Colonic mucosa (tissue), 4 donors: ENCODE measurements around the gene PSENEN. TPM values are rescaled to one million over a fixed set of nuclear protein-coding genes. Genes with fewer than 3 reads are reported as not detected.

Experiments
- DNase-seq: peaks from one replicate; pipeline ENCODE4 v3.0.0-alpha.2; 2020
- H3K27ac ChIP-seq: fragments of 200-600 bp; one replicate; pipeline ENCODE4 v1.8.0; 2021
- H3K27me3 ChIP-seq: fragments of 200-600 bp; one replicate; pipeline ENCODE4 v1.8.0; 2021
- H3K36me3 ChIP-seq: fragments of 200-600 bp; one replicate; pipeline ENCODE4 v1.8.0; 2021
- H3K4me1 ChIP-seq: fragments of 200-600 bp; one replicate; pipeline ENCODE4 v1.8.0; 2021; ENCODE audit warnings: mild to moderate bottlenecking
- H3K4me3 ChIP-seq: fragments of 200-600 bp; one replicate; pipeline ENCODE4 v1.8.0; 2021
- H3K9ac ChIP-seq, 2 donors: one replicate each; pipeline ENCODE4 v1.7.0; 2013; ENCODE audit warnings: control low read depth in 2 of 2, low read depth in 2 of 2, low read length in 2 of 2
- H3K9me3 ChIP-seq: fragments of 200-600 bp; one replicate; pipeline ENCODE4 v1.8.0; 2021
- intact Hi-C: fragments of 100-400 bp; cut with DNase I; formaldehyde crosslinking; loops from one replicate; pipeline ENCODE4 v1.14.1; 2022
- total RNA-seq, 2 donors: library from RNA; stranded (reverse); fragmentation: NEBNext Ultra II Directional in 1 of 2; extraction: Animal tissue kit (Norgen Biotek cat#: 25700) in 1 of 2; gene quantifications; one replicate each; pipeline ENCODE4 v1.2.1, GENCODE V29; 2021
- TF ChIP-seq, protein P1 (sequence below): fragments of 200-600 bp; IDR thresholded peaks from one replicate; pipeline ENCODE4 v1.8.0; 2022; ENCODE audit warnings: antibody characterized with exemption, mild to moderate bottlenecking
- donor health status: healthy.
- donor health status: DM: no; HTN: no; CAD: no.
- donor health status: DM: no; HTN: no; CAD: no.

The PSENEN gene
- total RNA-seq, 2 donors from 2014 or later, result 73.8 to 87.4 TPM

DNA sequence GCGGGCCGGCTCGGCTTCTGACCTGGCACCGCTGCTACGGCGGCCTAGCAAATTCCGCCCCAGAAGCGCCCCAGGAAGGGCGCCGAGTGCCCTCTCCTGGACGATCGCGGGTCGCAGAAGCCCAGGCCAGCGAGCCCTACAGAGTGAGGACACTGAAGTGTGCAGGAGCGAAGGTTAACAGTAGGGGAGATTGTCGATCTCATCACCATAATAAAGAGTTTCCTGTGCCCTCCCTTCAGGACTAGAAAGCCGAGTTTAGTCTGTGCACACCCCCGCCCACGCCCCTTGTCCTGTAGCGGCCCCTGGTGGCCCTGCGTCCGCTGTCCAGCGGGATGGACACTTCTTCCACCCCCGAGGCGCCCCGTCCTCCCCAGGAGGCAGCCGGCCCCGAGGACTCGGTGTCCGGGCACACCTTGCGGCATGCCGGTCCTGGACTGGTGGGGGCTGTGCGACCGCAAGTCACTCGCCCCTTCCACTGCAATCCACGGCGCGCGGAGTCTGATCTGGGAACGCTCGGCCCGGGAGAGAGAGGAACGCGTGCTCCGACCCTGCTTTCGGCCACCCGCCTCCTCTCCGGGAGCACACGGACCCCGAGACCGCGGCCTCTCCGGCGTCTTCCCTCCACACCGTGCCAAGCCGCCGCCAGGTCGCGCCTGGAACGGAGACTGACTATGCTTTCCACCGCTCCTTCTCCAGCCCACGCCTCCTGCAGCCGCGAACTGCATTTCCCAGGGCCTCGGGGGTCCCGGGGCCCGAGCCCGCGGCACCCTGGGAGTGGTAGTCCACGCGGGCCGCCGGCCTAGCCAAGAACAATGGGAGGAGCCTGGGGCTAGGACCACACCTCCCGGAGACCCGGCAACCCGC is 28.4 kb upstream of the PSENEN start:
- TF ChIP-seq, protein P1, sequence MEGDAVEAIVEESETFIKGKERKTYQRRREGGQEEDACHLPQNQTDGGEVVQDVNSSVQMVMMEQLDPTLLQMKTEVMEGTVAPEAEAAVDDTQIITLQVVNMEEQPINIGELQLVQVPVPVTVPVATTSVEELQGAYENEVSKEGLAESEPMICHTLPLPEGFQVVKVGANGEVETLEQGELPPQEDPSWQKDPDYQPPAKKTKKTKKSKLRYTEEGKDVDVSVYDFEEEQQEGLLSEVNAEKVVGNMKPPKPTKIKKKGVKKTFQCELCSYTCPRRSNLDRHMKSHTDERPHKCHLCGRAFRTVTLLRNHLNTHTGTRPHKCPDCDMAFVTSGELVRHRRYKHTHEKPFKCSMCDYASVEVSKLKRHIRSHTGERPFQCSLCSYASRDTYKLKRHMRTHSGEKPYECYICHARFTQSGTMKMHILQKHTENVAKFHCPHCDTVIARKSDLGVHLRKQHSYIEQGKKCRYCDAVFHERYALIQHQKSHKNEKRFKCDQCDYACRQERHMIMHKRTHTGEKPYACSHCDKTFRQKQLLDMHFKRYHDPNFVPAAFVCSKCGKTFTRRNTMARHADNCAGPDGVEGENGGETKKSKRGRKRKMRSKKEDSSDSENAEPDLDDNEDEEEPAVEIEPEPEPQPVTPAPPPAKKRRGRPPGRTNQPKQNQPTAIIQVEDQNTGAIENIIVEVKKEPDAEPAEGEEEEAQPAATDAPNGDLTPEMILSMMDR, result peak; percentile 91
- Histone ChIP-seq H3K27ac (peak overlapping the region; percentile 96), H3K9me3 (no peaks in the 10 kb centered on the region), H3K9ac (peak overlapping the region; percentile 46 to 88), H3K4me3 (peak overlapping the region; percentile 77), H3K4me1 (peaks cover 18% of the 10 kb centered on the region), H3K27me3 (no peaks in the 10 kb centered on the region), H3K36me3 (no peaks in the 10 kb centered on the region)
- intact Hi-C loops, result loop anchor here (2.0 kb wide), 1 partner anchor 22 kb away; no protein-coding TSS in a partner anchor
- peak; percentile 94 for DNase-seq

DNA sequence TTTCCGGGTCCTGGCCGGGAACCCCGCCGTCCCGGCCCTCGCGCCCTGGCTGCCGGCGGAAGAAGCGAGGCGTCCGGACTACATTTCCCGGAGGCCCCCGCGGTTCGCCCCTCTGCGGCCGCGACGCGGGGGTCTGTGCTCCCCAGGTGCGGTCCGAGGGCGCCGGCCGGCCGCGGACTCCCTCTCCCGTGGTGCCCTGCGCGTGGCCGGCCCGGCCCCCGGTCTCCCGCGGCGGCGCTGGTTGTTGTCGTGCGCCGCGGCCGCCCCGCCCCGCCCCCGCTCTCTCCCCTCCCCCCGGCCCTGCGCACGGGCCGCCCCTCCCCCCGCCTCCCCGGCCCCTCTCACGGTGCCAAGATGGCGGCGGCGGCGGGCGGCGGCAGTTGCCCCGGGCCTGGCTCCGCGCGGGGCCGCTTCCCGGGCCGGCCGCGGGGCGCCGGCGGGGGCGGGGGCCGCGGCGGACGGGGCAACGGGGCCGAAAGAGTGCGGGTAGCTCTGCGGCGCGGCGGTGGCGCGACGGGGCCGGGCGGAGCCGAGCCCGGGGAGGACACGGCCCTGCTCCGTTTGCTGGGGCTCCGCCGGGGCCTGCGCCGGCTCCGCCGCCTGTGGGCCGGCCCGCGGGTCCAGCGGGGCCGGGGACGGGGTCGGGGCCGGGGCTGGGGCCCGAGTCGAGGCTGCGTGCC is 27.6 kb upstream of the PSENEN start, which contains the start of gene KMT2B:
Gene KMT2B, plus strand, starts transcription at position 339 of the 680 bp plus-strand sequence. Its CDS starts 16 bp downstream, at position 355.
- Histone ChIP-seq H3K9ac (peak within 1 kb of the TSS; percentile 66 to 88), H3K27ac (peak within 1 kb of the TSS; percentile 96), H3K4me3 (peak within 1 kb of the TSS; percentile 95), H3K36me3 (peaks cover 6% of the 10 kb centered on the region), H3K4me1 (peaks cover 18% of the 10 kb centered on the region), H3K27me3 (no peaks in the 10 kb centered on the region), H3K9me3 (no peaks in the 10 kb centered on the region)
- intact Hi-C loops, result loop anchor here (2.0 kb wide), 1 partner anchor 23 kb away; no protein-coding TSS in a partner anchor
- TF ChIP-seq, protein P1, result no peak
- no peak for DNase-seq

DNA sequence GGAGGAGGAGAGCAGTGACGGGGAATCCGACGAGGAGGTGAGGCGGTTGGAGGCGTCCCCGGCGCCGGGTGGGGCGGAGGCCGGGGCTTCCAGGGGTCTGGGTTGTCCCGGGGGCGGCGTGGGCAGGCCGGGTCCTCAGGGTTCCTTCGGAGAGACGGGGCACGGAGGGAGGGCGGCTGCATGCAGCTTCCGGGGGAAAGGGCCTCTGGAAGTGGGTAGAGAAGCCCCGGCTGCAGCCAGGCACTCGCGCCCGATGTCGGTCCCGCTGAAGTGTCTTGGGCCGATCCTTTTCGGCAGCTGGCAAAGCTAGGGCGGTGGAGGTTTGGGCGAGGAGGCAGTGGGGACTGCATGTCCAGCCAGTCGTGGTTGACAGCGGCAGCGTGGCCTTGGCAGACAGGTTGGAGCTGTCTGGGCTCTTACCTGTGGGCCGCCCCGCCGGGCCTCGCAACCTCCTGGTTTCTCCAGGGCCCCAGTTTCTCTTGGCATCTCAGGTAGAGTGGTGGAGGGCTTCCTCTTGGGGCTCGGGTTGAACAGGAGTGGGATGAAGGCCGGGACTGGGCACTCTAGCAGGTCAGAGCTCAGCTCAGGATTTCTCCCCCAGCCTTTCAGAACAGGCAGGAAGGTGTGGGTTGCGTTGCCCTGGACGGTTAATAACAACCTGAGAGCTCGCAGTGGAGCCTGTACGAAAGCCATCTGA is 27.0 kb upstream of the PSENEN start:
- Histone ChIP-seq H3K9ac (peak overlapping the region; percentile 66 to 88), H3K9me3 (no peaks in the 10 kb centered on the region), H3K27ac (peak overlapping the region; percentile 57), H3K4me1 (peaks cover 18% of the 10 kb centered on the region), H3K27me3 (no peaks in the 10 kb centered on the region), H3K4me3 (peak overlapping the region; percentile 95), H3K36me3 (peaks cover 8% of the 10 kb centered on the region)
- intact Hi-C loops, result no loop called here
- DNase-seq, result peak; percentile 42
- TF ChIP-seq, protein P1, result no peak

DNA sequence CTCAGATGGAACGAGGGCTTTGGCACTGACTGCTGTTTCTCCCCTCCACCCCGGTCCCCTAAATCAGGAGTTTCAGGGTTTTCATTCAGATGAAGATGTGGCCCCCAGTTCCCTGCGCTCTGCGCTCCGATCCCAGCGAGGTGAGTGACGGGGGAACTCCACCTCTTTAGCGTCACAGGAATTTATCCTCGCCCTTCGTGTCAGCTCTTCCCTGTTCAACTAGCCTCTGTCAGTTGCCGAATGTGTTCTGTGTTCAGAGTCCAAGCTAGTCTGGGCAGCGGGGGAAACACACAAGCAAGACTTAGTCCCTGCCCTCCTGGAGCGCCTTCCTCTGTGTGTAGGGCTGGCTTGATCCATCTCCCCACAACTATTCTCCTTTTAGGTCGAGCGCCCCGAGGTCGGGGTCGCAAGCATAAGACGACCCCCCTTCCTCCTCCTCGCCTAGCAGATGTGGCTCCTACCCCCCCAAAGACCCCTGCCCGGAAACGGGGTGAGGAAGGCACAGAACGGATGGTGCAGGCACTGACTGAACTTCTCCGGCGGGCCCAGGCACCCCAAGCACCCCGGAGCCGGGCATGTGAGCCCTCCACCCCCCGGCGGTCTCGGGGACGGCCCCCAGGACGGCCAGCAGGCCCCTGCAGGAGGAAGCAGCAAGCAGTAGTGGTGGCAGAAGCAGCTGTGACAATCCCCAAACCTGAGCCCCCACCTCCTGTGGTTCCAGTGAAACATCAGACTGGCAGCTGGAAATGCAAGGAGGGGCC is 25.9 kb upstream of the PSENEN start:
- H3K4me3 ChIP-seq, result peak overlapping the region; percentile 95
- intact Hi-C loops, result no loop called here
- H3K36me3 ChIP-seq, result peaks cover 9% of the 10 kb centered on the region
- H3K9me3 ChIP-seq, result no peaks in the 10 kb centered on the region
- peaks cover 18% of the 10 kb centered on the region for H3K4me1 ChIP-seq
- no peak overlapping the region for H3K9ac ChIP-seq
- H3K27me3 ChIP-seq, result no peaks in the 10 kb centered on the region
- no peak overlapping the region for H3K27ac ChIP-seq
- TF ChIP-seq, protein P1, result no peak
- DNase-seq, result no peak
